ENCODE data around the gene DOCK1. TPM values are rescaled to one million over a fixed set of nuclear protein-coding genes. Genes with fewer than 3 reads are reported as not detected.

Gene DOCK1
- total RNA-seq, 1 experiment from 2014 or later = 40.0 TPM

DNA sequence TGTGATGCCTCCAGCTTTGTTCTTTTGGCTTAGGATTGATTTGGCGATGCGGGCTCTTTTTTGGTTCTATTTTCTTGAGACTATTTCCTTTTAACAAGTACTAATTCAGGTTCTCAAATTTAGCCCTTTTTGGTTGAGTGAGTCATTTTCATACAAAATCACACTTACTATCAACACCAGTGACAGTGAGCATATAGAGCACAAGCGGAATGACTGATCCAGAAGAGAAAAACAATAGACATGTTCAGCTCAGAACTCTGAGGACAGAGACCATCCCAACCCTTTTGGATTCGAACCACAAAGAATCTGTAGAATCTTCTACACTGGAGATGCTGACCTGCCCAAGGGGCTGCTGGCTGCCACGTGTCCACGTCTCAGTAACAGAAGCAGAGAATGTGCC, 347.6 kb downstream of the DOCK1 start:
- DNase-seq (ENCODE audit: unreplicated experiment) = no peak
- Mint-ChIP-seq H3K9me3 (ENCODE audit: unreplicated experiment) (no peaks in the 10 kb centered on the region), H3K4me1 (ENCODE audit: insufficient read depth, unreplicated experiment) (no peaks in the 10 kb centered on the region), H3K27ac (ENCODE audit: low read depth, unreplicated experiment) (no peak overlapping the region), H3K27me3 (ENCODE audit: insufficient read depth, unreplicated experiment) (no peaks in the 10 kb centered on the region), H3K4me3 (ENCODE audit: unreplicated experiment) (no peak overlapping the region), H3K36me3 (ENCODE audit: insufficient read depth, unreplicated experiment) (peaks cover 10% of the 10 kb centered on the region)
- ChIA-PET POLR2A (no interaction called here), CTCF (interaction anchor here (1.3 kb wide), 1 partner anchor 602 kb away, joined by 3 read pairs; no protein-coding TSS in a partner anchor)
- BruUV-seq (replicated peaks) = no TSS peak
- intact Hi-C loops (cut with micrococcal nuclease) = no loop called here
- TF ChIP-seq CTCF (IDR thresholded peaks at IDR 0.05; ENCODE audit: unreplicated experiment) = no peak

DNA sequence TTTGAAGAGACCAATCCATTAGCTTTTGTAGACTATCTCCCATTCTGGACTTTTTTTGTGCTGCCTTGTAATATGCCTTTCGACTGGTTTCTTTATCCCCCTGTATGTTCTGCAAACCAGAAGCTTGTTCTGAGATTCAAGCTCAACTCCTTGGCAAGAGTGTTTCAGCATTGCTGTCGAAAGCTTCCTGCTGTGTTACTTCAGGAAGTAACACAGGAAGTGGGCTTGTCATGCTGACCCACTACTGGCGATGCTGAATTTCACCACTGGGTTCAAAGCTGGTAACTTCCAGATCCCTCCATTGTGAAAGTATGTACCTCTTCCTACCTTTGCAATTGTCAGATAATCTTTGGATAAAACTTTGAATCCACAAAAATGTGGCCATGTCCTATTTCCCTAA, 349.0 kb downstream of the DOCK1 start:
- BruUV-seq (replicated peaks) = no TSS peak
- intact Hi-C loops (cut with micrococcal nuclease) = no loop called here
- Mint-ChIP-seq H3K27ac (ENCODE audit: low read depth, unreplicated experiment) (no peak overlapping the region), H3K27me3 (ENCODE audit: insufficient read depth, unreplicated experiment) (no peaks in the 10 kb centered on the region), H3K9me3 (ENCODE audit: unreplicated experiment) (no peaks in the 10 kb centered on the region), H3K36me3 (ENCODE audit: insufficient read depth, unreplicated experiment) (peaks cover 2% of the 10 kb centered on the region), H3K4me1 (ENCODE audit: insufficient read depth, unreplicated experiment) (no peaks in the 10 kb centered on the region), H3K4me3 (ENCODE audit: unreplicated experiment) (no peak overlapping the region)
- ChIA-PET CTCF (interaction anchor here (1.1 kb wide), 1 partner anchor 11 kb away, joined by 4 read pairs; no protein-coding TSS in a partner anchor), POLR2A (no interaction called here)
- no peak for TF ChIP-seq CTCF (IDR thresholded peaks at IDR 0.05; ENCODE audit: unreplicated experiment)
- no peak for DNase-seq (ENCODE audit: unreplicated experiment)

DNA sequence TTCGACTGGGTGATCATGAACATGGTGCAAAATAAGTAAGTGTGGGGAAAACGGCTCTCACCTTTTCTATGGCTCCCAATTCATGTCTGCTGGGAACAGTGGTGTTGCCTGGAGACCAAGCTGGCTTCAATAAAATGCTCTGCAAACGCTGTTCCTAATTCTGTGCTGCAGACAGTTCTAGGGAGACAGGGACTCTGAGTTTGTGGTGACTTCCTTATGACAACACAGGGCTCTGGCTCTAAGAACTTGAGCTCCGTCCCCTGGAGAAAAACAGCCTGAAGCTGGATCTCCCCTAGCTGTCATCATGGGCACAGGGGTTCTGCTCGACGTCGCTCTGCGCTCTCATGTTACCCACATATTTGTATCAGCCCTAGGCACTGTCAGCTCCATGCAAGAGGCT, 352.2 kb downstream of the DOCK1 start:
- H3K4me3 Mint-ChIP-seq (ENCODE audit: unreplicated experiment) = no peak overlapping the region
- TF ChIP-seq CTCF (IDR thresholded peaks at IDR 0.05; ENCODE audit: unreplicated experiment) = no peak
- no peaks in the 10 kb centered on the region for H3K4me1 Mint-ChIP-seq (ENCODE audit: insufficient read depth, unreplicated experiment)
- BruUV-seq (replicated peaks) = no TSS peak
- H3K27ac Mint-ChIP-seq (ENCODE audit: low read depth, unreplicated experiment) = no peak overlapping the region
- H3K27me3 Mint-ChIP-seq (ENCODE audit: insufficient read depth, unreplicated experiment) = no peaks in the 10 kb centered on the region
- H3K36me3 Mint-ChIP-seq (ENCODE audit: insufficient read depth, unreplicated experiment) = peaks cover 22% of the 10 kb centered on the region
- H3K9me3 Mint-ChIP-seq (ENCODE audit: unreplicated experiment) = peaks cover 18% of the 10 kb centered on the region
- ChIA-PET CTCF (interaction anchor here (1.3 kb wide), 1 partner anchor 14 kb away, joined by 3 read pairs; no protein-coding TSS in a partner anchor), POLR2A (interaction anchor here (0.9 kb wide), 1 partner anchor 31 kb away, joined by 3 read pairs; no protein-coding TSS in a partner anchor)
- DNase-seq (ENCODE audit: unreplicated experiment) = no peak
- intact Hi-C loops (cut with micrococcal nuclease) = no loop called here

DNA sequence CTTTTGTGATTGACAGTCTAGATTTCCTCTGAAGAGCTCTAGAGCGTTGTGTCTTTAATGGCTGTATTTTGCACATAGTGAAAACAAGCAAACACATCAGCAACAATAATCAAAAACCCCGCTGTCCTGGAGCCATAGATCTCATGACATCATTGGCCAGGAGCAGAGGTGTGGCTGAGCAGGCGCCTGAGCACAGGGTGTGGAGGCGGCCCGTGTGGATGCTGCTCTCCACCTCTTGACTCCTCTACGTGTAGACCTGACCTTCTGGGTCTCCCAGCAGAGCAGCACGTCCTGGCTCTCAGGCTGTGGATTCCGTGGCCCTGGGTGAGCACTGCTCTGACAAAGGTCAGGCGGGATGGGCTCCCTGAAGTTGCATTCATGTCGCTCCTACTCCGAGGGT, 354.1 kb downstream of the DOCK1 start:
- DNase-seq (ENCODE audit: unreplicated experiment) = no peak
- BruUV-seq (replicated peaks) = no TSS peak
- H3K4me3 Mint-ChIP-seq (ENCODE audit: unreplicated experiment) = no peak overlapping the region
- ChIA-PET CTCF (no interaction called here), POLR2A (no interaction called here)
- H3K9me3 Mint-ChIP-seq (ENCODE audit: unreplicated experiment) = peaks cover 18% of the 10 kb centered on the region
- no peaks in the 10 kb centered on the region for H3K27me3 Mint-ChIP-seq (ENCODE audit: insufficient read depth, unreplicated experiment)
- intact Hi-C loops (cut with micrococcal nuclease) = no loop called here
- no peaks in the 10 kb centered on the region for H3K4me1 Mint-ChIP-seq (ENCODE audit: insufficient read depth, unreplicated experiment)
- no peak for TF ChIP-seq CTCF (IDR thresholded peaks at IDR 0.05; ENCODE audit: unreplicated experiment)
- no peak overlapping the region for H3K27ac Mint-ChIP-seq (ENCODE audit: low read depth, unreplicated experiment)
- H3K36me3 Mint-ChIP-seq (ENCODE audit: insufficient read depth, unreplicated experiment) = peaks cover 31% of the 10 kb centered on the region
